ENCODE results near the gene CDH4.

DNA sequence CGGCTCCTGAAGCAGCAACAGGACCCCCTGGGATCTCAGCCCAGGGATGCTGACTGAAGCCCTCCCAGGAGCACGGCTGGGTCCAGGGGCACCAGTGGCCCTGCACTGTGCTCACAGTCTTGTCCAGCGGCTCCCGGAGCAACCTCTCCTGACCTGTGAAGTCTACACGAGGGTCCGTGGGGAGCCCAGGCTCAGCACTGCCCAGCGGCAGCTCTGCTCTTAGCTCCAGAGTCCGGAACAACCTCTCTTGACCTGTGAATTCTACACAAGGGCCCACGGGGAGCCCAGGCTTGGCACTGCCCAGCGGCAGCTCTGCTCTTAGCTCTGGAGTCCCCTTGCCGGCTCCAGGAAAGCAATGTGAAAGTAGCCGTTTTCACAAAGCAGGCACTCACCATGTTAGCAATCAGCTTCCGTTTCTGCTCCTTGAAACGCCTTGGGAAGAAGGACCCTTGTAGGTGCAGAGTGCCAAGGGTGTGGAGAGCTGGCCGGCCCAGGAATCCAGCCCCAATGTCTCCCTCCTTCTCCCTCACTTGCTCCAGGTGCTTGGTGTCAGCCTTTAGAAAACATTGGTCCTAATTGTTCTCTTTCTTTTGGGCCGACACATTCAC, 310.9 kb downstream of the CDH4 start:
- TF ChIP-seq EZH2 (IDR thresholded peaks at IDR 0.05) = no peak
- TF ChIP-seq, protein P1, sequence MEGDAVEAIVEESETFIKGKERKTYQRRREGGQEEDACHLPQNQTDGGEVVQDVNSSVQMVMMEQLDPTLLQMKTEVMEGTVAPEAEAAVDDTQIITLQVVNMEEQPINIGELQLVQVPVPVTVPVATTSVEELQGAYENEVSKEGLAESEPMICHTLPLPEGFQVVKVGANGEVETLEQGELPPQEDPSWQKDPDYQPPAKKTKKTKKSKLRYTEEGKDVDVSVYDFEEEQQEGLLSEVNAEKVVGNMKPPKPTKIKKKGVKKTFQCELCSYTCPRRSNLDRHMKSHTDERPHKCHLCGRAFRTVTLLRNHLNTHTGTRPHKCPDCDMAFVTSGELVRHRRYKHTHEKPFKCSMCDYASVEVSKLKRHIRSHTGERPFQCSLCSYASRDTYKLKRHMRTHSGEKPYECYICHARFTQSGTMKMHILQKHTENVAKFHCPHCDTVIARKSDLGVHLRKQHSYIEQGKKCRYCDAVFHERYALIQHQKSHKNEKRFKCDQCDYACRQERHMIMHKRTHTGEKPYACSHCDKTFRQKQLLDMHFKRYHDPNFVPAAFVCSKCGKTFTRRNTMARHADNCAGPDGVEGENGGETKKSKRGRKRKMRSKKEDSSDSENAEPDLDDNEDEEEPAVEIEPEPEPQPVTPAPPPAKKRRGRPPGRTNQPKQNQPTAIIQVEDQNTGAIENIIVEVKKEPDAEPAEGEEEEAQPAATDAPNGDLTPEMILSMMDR (IDR thresholded peaks at IDR 0.05) = no peak

All from neural progenitor cell (in vitro differentiated cells).